GM13976 (cell line): ENCODE results near the gene LGALS9.

ENCODE experiments used
- DNase-seq: peaks from one replicate; pipeline ENCODE4 v3.0.0; 2012; ENCODE audit warnings: low spot score
- CTCF ChIP-seq: IDR thresholded peaks from 2 replicates; pipeline ENCODE4 v1.5.1; 2012; ENCODE audit warnings: borderline replicate concordance, mild to moderate bottlenecking; ENCODE audit not compliant: insufficient read depth; ENCODE audit errors: extremely low read depth, missing control alignments, control extremely low read depth
- in situ Hi-C: fragments of 300-500 bp; cut with MboI; formaldehyde crosslinking; loops from one replicate; pipeline ENCODE4 v1.12.0; 2022; ENCODE audit warnings: low sequenced_read_pairs, mixed read lengths, inconsistent platforms; ENCODE audit not compliant: unreplicated experiment

Gene LGALS9

DNA sequence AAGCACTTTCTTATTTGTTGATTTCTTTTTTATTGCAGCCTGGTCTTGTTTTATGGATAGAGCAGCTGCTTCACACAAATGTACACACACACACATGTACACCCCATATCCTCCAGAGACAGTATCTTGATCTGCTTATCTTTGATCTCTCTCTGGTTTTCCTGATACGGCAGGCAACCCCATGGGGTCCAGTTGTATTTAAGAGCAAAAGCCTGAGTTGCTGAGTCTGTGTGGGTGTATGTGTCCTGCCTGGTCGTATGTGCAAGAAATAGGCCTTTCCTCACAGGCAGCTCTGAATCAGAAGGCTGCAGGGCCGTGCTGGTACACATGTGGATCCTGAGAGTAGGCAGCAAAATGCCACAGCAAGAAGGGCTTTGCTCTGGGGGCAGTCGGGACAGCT, 14.6 kb upstream of the LGALS9 start:
- in situ Hi-C loops = loop anchor here (25.0 kb wide), 1 partner anchor 404 kb away; no protein-coding TSS in a partner anchor
- DNase-seq = no peak
- TF ChIP-seq CTCF = no peak

DNA sequence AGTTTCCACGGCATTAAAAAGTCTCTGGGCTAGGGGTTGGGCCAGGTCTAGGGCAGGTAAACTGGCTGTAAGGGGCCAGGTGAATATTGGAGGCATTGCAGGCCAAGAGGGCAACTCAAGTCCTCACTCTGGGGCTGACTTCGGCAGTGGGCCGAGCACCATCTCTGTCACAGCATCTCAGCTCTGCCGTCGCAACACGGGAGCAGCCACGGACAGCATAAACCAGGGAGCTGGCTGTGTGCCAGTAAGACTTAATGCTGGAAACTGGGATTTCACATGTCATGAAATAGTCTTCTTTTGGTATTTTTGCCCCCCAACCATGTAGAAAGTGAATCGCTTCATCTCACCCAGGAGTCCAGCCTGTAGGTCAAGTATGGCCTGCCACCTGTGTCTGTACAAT, 12.6 kb upstream of the LGALS9 start:
- no peak for TF ChIP-seq CTCF
- DNase-seq = no peak
- in situ Hi-C loops = loop anchor here (25.0 kb wide), 1 partner anchor 406 kb away; no protein-coding TSS in a partner anchor

GRCh38 chr17:27620721-27621120, 10.3 kb upstream of the LGALS9 start:
- no peak for TF ChIP-seq CTCF
- DNase-seq = no peak
- in situ Hi-C loops = loop anchor here (25.0 kb wide), 1 partner anchor 408 kb away; no protein-coding TSS in a partner anchor

- in situ Hi-C loops = loop anchor here (25.0 kb wide), 1 partner anchor 409 kb away; no protein-coding TSS in a partner anchor
- no peak for TF ChIP-seq CTCF
Measured at GRCh38 chr17:27621536-27621935, 9.5 kb upstream of the LGALS9 start.

GRCh38 chr17:27621942-27622559, 8.9 kb upstream of the LGALS9 start:
- TF ChIP-seq CTCF = no peak
- no peak for DNase-seq
- in situ Hi-C loops = loop anchor here (25.0 kb wide), 1 partner anchor 410 kb away; no protein-coding TSS in a partner anchor

More at GRCh38 chr17:27621536-27621935, 9.5 kb upstream of the LGALS9 start:
- no peak for DNase-seq

GRCh38 chr17:27622986-27623385, 8.0 kb upstream of the LGALS9 start:
- TF ChIP-seq CTCF = no peak
- in situ Hi-C loops = loop anchor here (25.0 kb wide), 1 partner anchor 411 kb away; no protein-coding TSS in a partner anchor

GRCh38 chr17:27623614-27624013, 7.4 kb upstream of the LGALS9 start:
- no peak for TF ChIP-seq CTCF
- in situ Hi-C loops = loop anchor here (25.0 kb wide), 1 partner anchor 411 kb away; no protein-coding TSS in a partner anchor

More at GRCh38 chr17:27622986-27623385, 8.0 kb upstream of the LGALS9 start:
- DNase-seq = no peak

More at GRCh38 chr17:27623614-27624013, 7.4 kb upstream of the LGALS9 start:
- no peak for DNase-seq
